ENCODE results near the gene ALDOC. TPM values are rescaled to one million over a fixed set of nuclear protein-coding genes. Genes with fewer than 3 reads are reported as not detected.

ALDOC gene
- total RNA-seq, 1 donor from 2014 or later = 38.6 TPM

- Histone ChIP-seq H3K36me3 (peaks cover 25% of the 10 kb centered on the region), H3K4me1 (no peaks in the 10 kb centered on the region), H3K79me2 (ENCODE audit: low read depth) (no peaks in the 10 kb centered on the region), H3K9me3 (ENCODE audit: low read depth) (no peaks in the 10 kb centered on the region), H3K27ac (no peak overlapping the region), H3K9ac (no peak overlapping the region), H2AFZ (replicated peaks) (no peak overlapping the region), H3K4me2 (no peak overlapping the region), H4K20me1 (ENCODE audit: low read depth) (peaks cover 3% of the 10 kb centered on the region), H3K4me3 (no peak overlapping the region), H3K27me3 (no peaks in the 10 kb centered on the region), H3F3A (ENCODE audit: low read depth) (peaks cover 13% of the 10 kb centered on the region)
- Mint-ChIP-seq H3K4me1 (peaks cover 5% of the 10 kb centered on the region), H3K27me3 (ENCODE audit: insufficient read depth, low read depth) (peaks cover 7% of the 10 kb centered on the region), H3K4me3 (no peak overlapping the region), H3K9me3 (no peaks in the 10 kb centered on the region), H3K36me3 (peaks cover 29% of the 10 kb centered on the region), H3K27ac (no peak overlapping the region)
- DNase-seq (ENCODE audit: low spot score) = no peak
- TF ChIP-seq EZH2 (IDR thresholded peaks at IDR 0.05) (no peak), CTCF (IDR thresholded peaks at IDR 0.05) (no peak), EZH2phosphoT487 (IDR thresholded peaks at IDR 0.05) (no peak)
Observed at GRCh38 chr17:28616281-28616680, 39.6 kb upstream of the ALDOC start.

- Histone ChIP-seq H3K4me2 (no peak overlapping the region), H3K27me3 (no peaks in the 10 kb centered on the region), H3K79me2 (ENCODE audit: low read depth) (no peaks in the 10 kb centered on the region), H4K20me1 (ENCODE audit: low read depth) (no peaks in the 10 kb centered on the region), H3F3A (ENCODE audit: low read depth) (peaks cover 13% of the 10 kb centered on the region), H3K36me3 (peaks cover 25% of the 10 kb centered on the region), H3K9ac (no peak overlapping the region), H3K9me3 (ENCODE audit: low read depth) (no peaks in the 10 kb centered on the region), H3K4me3 (no peak overlapping the region), H2AFZ (replicated peaks) (no peak overlapping the region), H3K27ac (no peak overlapping the region), H3K4me1 (no peaks in the 10 kb centered on the region)
- peaks cover 30% of the 10 kb centered on the region for H3K36me3 Mint-ChIP-seq
- DNase-seq (ENCODE audit: low spot score) = no peak
- peaks cover 7% of the 10 kb centered on the region for H3K27me3 Mint-ChIP-seq (ENCODE audit: insufficient read depth, low read depth)
- TF ChIP-seq EZH2 (IDR thresholded peaks at IDR 0.05) (no peak), EZH2phosphoT487 (IDR thresholded peaks at IDR 0.05) (no peak), CTCF (IDR thresholded peaks at IDR 0.05) (no peak)
- no peaks in the 10 kb centered on the region for H3K9me3 Mint-ChIP-seq
- no peak overlapping the region for H3K4me3 Mint-ChIP-seq
- H3K4me1 Mint-ChIP-seq = peaks cover 5% of the 10 kb centered on the region
- no peak overlapping the region for H3K27ac Mint-ChIP-seq
Observed at GRCh38 chr17:28615260-28615940, 38.7 kb upstream of the ALDOC start.

GRCh38 chr17:28613931-28614381 is 37.3 kb upstream of the ALDOC start, which contains the start of gene RSKR:
Gene RSKR (minus strand): TSS chr17:28614185. CDS start chr17:28614161, 24 bp downstream.
- Histone ChIP-seq H3K4me3 (no peak within 1 kb of the TSS), H4K20me1 (ENCODE audit: low read depth) (no peaks in the 10 kb centered on the region), H3K27me3 (no peaks in the 10 kb centered on the region), H3K9ac (no peak within 1 kb of the TSS), H3K36me3 (peaks cover 25% of the 10 kb centered on the region), H3K27ac (no peak within 1 kb of the TSS), H3K79me2 (ENCODE audit: low read depth) (no peaks in the 10 kb centered on the region), H3K4me1 (no peaks in the 10 kb centered on the region), H3F3A (ENCODE audit: low read depth) (peaks cover 13% of the 10 kb centered on the region), H2AFZ (replicated peaks) (no peak within 1 kb of the TSS), H3K9me3 (ENCODE audit: low read depth) (no peaks in the 10 kb centered on the region), H3K4me2 (no peak within 1 kb of the TSS)
- H3K27ac Mint-ChIP-seq = peak within 1 kb of the TSS; percentile 19
- H3K27me3 Mint-ChIP-seq (ENCODE audit: insufficient read depth, low read depth) = peaks cover 5% of the 10 kb centered on the region
- TF ChIP-seq CTCF (IDR thresholded peaks at IDR 0.05) (no peak), EZH2 (IDR thresholded peaks at IDR 0.05) (no peak), EZH2phosphoT487 (IDR thresholded peaks at IDR 0.05) (no peak)
- H3K9me3 Mint-ChIP-seq = no peaks in the 10 kb centered on the region
- DNase-seq (ENCODE audit: low spot score) = no peak
- peaks cover 5% of the 10 kb centered on the region for H3K4me1 Mint-ChIP-seq
- no peak within 1 kb of the TSS for H3K4me3 Mint-ChIP-seq
- peaks cover 24% of the 10 kb centered on the region for H3K36me3 Mint-ChIP-seq
